ENCODE results near the gene DYNC1I1.

GRCh38 chr7:96144260-96144526 lies 371.8 kb downstream of the DYNC1I1 start:
- no peak for TF ChIP-seq EZH2 (IDR thresholded peaks at IDR 0.05)
- no peak for TF ChIP-seq CTCF (IDR thresholded peaks at IDR 0.05)
